HFFc6 (cell line): Measurements from ENCODE around the gene THSD4. TPM values are rescaled to one million over a fixed set of nuclear protein-coding genes. Genes with fewer than 3 reads are reported as not detected.
A peak's percentile ranks its signal among the peaks of the same experiment; 100 is the strongest.

Experiments
- DNase-seq: peaks from one replicate; pipeline ENCODE4 v3.0.0-alpha.2; 2018
- H3K27ac Mint-ChIP-seq: 2 replicates; pipeline ENCODE4 v1.8.0; 2020; ENCODE audit warnings: mild to moderate bottlenecking, mixed read lengths
- H3K27me3 Mint-ChIP-seq: 2 replicates; pipeline ENCODE4 v1.8.0; 2021; ENCODE audit warnings: mild to moderate bottlenecking, moderate library complexity, mixed read lengths; ENCODE audit not compliant: insufficient read depth
- H3K36me3 Mint-ChIP-seq: 2 replicates; pipeline ENCODE4 v1.8.0; 2021; ENCODE audit warnings: low read depth, mixed read lengths
- H3K4me1 Mint-ChIP-seq: 2 replicates; pipeline ENCODE4 v1.8.0; 2020; ENCODE audit warnings: low read depth, mixed read lengths
- H3K4me3 Mint-ChIP-seq: 2 replicates; pipeline ENCODE4 v1.8.0; 2020; ENCODE audit warnings: mild to moderate bottlenecking, moderate library complexity, mixed read lengths
- H3K9me3 Mint-ChIP-seq: 2 replicates; pipeline ENCODE4 v1.8.0; 2020; ENCODE audit warnings: mild to moderate bottlenecking, mixed read lengths
- total RNA-seq, 6 experiments: library from RNA; stranded (reverse); fragmentation: NEBNext Ultra II Directional; extraction: Animal tissue kit (Norgen Biotek cat#: 25700); gene quantifications; 2 replicates in 1 of 6; 3 replicates in 5 of 6; pipeline ENCODE4 v1.2.3, GENCODE V29; 2021
- TF ChIP-seq, protein P1 (sequence below): fragments of 200-600 bp; sonication (generic); IDR thresholded peaks from 2 replicates; pipeline ENCODE4 v1.5.0; 2021; ENCODE audit warnings: antibody characterized with exemption, mild to moderate bottlenecking

Gene THSD4
- total RNA-seq, 6 experiments from 2014 or later = 32.7 to 39.1 (median 36.4) TPM

DNA sequence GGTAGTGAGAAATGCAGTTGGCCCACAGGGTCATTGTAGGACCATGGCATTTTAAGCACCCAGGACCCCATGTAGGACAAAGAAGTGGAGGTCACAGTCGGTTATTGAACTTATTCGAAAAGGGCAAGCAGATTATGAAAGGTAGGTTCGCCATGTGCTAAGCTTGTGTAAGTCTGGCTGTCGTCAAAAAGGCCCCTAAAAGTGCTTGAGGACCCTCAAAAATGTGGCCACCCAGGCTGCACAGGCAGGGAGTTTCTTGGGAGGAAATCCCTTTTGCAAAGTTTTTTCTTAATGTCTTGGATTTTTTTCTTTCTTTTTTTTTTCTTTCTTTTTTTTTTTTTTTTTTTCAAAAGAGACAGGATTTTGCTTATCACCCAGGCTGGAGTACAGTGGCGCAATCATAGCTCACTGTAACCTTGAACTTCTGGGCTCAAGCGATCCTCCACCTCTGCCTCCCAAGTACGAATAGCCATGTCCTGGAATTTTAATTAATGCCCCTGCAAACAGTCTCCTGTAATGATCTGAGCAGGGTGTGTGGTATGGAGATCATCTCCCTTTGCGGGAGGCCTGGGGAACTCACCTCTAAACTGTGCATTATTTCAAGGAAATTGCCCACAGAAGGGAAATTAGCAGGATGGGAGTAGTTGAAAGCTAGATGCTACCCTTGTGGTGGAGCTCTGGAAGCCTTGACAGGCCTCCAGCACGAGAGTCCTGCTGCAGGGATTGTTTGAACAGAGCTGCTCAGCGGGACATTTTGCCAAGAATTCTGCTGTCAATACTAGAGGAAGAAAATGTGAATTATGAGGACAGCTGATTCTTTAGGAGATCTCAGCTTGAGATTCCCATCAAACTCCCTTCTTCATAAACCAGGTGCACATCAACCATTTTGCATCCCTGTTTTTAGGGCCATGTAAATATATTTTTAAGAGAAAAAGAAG is 28.4 kb downstream of the THSD4 start:
- no peak for DNase-seq
- H3K9me3 Mint-ChIP-seq = no peaks in the 10 kb centered on the region
- no peaks in the 10 kb centered on the region for H3K27me3 Mint-ChIP-seq
- no peak overlapping the region for H3K27ac Mint-ChIP-seq
- peaks cover 31% of the 10 kb centered on the region for H3K36me3 Mint-ChIP-seq
- no peak overlapping the region for H3K4me3 Mint-ChIP-seq
- TF ChIP-seq, protein P1, sequence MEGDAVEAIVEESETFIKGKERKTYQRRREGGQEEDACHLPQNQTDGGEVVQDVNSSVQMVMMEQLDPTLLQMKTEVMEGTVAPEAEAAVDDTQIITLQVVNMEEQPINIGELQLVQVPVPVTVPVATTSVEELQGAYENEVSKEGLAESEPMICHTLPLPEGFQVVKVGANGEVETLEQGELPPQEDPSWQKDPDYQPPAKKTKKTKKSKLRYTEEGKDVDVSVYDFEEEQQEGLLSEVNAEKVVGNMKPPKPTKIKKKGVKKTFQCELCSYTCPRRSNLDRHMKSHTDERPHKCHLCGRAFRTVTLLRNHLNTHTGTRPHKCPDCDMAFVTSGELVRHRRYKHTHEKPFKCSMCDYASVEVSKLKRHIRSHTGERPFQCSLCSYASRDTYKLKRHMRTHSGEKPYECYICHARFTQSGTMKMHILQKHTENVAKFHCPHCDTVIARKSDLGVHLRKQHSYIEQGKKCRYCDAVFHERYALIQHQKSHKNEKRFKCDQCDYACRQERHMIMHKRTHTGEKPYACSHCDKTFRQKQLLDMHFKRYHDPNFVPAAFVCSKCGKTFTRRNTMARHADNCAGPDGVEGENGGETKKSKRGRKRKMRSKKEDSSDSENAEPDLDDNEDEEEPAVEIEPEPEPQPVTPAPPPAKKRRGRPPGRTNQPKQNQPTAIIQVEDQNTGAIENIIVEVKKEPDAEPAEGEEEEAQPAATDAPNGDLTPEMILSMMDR = no peak
- H3K4me1 Mint-ChIP-seq = peaks cover 13% of the 10 kb centered on the region

DNA sequence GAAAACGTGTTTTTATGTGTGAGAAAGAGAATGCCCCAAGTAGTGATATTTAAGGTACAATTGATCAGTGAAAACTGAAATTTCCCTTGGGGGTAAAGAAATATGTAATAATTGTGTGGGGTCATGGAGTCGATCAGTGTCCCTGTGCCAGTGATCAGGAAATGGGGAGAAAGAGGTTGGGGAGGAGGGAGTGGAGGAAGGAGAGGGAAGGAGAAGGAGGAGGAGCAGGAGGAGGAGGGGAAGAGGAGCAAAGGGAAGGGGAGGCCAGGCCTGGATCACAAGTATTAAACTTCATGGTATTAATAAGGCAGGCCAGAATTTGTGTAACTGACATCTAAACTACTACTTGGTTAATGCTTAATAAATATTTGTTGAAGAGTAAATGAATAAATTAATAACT is 30.4 kb downstream of the THSD4 start:
- peaks cover 19% of the 10 kb centered on the region for H3K4me1 Mint-ChIP-seq
- TF ChIP-seq, protein P1 = no peak
- H3K27me3 Mint-ChIP-seq = no peaks in the 10 kb centered on the region
- no peak overlapping the region for H3K4me3 Mint-ChIP-seq
- H3K36me3 Mint-ChIP-seq = peaks cover 28% of the 10 kb centered on the region
- H3K9me3 Mint-ChIP-seq = no peaks in the 10 kb centered on the region
- H3K27ac Mint-ChIP-seq = no peak overlapping the region
- no peak for DNase-seq

DNA sequence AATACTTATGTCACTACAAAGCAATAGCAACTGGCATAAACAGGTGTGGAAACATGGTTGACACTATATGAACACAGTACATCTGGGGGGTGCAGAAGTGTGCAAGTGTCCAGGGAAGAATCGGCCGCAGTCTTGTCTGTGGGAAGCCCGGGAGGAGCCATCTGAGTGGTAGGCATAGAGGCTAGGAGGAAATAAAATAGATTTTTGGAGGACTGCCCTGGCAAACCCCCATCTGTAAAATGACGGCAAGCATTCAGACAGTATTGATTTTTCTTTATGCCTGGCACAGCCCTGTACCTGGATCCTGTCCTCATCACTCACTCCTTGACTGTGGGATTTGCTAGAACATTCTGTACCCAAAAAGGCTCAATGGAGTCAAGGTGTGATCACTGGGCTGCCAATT is 31.3 kb downstream of the THSD4 start:
- TF ChIP-seq, protein P1 = no peak
- no peak for DNase-seq
- no peaks in the 10 kb centered on the region for H3K27me3 Mint-ChIP-seq

DNA sequence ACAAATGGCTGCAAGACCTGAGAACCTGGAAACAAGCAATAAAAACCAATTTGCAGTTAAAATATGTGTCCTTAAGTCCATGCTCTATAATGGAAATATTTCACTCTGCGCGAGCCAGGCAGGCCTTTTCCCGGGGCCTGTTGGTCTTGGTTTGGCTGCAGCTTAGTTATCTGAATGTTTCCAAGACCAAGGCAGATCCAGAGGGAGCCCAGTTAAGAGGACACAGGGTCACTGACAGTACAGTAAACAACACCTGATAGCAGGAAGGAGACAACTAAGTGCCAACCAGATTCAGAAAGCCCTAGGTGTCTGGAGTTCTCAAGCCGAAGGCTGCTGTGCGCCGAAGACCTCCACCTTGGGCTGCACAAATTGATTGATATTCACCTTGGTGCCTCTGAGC is 32.8 kb downstream of the THSD4 start:
- Mint-ChIP-seq H3K27ac (no peak overlapping the region), H3K27me3 (no peaks in the 10 kb centered on the region), H3K4me1 (peaks cover 32% of the 10 kb centered on the region), H3K9me3 (no peaks in the 10 kb centered on the region), H3K4me3 (no peak overlapping the region), H3K36me3 (peaks cover 23% of the 10 kb centered on the region)
- TF ChIP-seq, protein P1 = no peak
- no peak for DNase-seq

More for the DNA sequence above, 31.3 kb downstream of the THSD4 start:
- H3K4me1 Mint-ChIP-seq = peaks cover 29% of the 10 kb centered on the region
- H3K36me3 Mint-ChIP-seq = peaks cover 28% of the 10 kb centered on the region
- H3K9me3 Mint-ChIP-seq = no peaks in the 10 kb centered on the region
- H3K27ac Mint-ChIP-seq = no peak overlapping the region
- no peak overlapping the region for H3K4me3 Mint-ChIP-seq

DNA sequence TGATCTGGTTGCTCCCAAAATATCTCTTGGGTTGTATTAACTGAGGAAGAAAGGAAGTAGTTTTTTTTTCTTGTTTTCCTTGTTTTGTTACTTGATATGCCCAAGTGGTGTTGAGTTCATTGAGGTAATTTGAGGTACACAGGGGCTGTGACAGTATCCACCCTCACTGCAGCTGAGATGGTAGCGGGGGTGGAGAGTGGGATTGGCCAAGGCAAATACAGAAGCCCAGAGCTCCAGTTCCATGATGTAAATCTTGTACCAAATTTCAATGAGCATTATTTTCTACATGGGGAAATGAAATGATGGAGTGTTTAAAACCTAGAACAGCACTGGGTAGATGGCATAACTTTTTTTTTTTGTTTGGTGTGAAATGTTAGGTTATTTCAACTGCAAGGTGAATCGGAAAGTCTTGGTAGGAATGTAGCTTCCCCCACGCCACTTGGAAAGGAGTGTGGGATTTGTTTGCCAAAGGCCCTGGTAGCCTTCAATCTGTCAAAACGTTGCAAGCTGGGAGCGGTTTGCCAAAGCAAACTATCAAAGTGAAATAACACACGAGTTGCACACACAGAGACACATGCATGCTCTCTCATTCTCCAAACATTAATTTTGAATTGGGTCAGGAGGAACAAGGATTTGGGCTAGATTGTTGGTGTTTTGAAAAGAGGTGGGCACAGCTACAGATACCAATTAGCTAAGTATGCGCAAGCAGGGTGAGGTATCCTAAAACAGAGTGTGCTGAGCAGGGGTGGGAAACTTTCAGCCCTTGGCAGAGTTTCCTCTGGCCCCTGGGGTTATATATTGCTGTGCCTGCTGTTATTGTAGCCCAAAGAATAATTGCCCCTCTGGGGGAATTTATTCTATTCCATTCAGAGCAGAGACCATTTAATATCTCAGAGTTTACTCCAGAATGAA is 34.6 kb downstream of the THSD4 start:
- Mint-ChIP-seq H3K9me3 (no peaks in the 10 kb centered on the region), H3K4me1 (peaks cover 38% of the 10 kb centered on the region), H3K36me3 (peaks cover 20% of the 10 kb centered on the region), H3K4me3 (no peak overlapping the region; the same call in 1 of the 2 replicates), H3K27me3 (peaks cover 3% of the 10 kb centered on the region; the same call in 1 of the 2 replicates), H3K27ac (peak overlapping the region; percentile 67; the same call in 1 of the 2 replicates)
- no peak for DNase-seq
- TF ChIP-seq, protein P1 = no peak
